ENCODE results near the gene DGKQ.

GRCh38 chr4:958314-958665 is 15.1 kb downstream of the DGKQ start:
- TF ChIP-seq CTCF (IDR thresholded peaks at IDR 0.05) (no peak), EZH2phosphoT487 (IDR thresholded peaks at IDR 0.05) (no peak), EZH2 (IDR thresholded peaks at IDR 0.05) (no peak)
